ENCODE measurements around the gene HTT-AS.

HTT-AS gene

DNA sequence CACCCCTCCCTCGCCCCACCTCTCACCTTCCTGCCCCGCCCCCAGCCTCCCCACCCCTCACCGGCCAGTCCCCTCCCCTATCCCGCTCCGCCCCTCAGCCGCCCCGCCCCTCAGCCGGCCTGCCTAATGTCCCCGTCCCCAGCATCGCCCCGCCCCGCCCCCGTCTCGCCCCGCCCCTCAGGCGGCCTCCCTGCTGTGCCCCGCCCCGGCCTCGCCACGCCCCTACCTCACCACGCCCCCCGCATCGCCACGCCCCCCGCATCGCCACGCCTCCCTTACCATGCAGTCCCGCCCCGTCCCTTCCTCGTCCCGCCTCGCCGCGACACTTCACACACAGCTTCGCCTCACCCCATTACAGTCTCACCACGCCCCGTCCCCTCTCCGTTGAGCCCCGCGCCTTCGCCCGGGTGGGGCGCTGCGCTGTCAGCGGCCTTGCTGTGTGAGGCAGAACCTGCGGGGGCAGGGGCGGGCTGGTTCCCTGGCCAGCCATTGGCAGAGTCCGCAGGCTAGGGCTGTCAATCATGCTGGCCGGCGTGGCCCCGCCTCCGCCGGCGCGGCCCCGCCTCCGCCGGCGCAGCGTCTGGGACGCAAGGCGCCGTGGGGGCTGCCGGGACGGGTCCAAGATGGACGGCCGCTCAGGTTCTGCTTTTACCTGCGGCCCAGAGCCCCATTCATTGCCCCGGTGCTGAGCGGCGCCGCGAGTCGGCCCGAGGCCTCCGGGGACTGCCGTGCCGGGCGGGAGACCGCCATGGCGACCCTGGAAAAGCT, at the start of gene HTT-AS, which contains the start of gene HTT:
HTT-AS (minus strand) TSS at position 461 of the 768 bp plus-strand sequence.
HTT (plus strand) TSS at position 604 of the 768 bp plus-strand sequence; CDS start at position 749, 145 bp downstream.
- DNase-seq (ENCODE audit: insufficient read length, low spot score) (peak; percentile 80), FAIRE-seq (no peak)
- TF ChIP-seq POLR2A (IDR thresholded peaks at IDR 0.05; ENCODE audit: low read depth, low read length), result peak; percentile 66

- FAIRE-seq, result no peak
- no peak for DNase-seq (ENCODE audit: insufficient read length, low spot score)
- TF ChIP-seq POLR2A (IDR thresholded peaks at IDR 0.05; ENCODE audit: low read depth, low read length), result no peak
These were observed 48.9 kb upstream of the HTT-AS start for GRCh38 chr4:3123181-3123671.

DNA sequence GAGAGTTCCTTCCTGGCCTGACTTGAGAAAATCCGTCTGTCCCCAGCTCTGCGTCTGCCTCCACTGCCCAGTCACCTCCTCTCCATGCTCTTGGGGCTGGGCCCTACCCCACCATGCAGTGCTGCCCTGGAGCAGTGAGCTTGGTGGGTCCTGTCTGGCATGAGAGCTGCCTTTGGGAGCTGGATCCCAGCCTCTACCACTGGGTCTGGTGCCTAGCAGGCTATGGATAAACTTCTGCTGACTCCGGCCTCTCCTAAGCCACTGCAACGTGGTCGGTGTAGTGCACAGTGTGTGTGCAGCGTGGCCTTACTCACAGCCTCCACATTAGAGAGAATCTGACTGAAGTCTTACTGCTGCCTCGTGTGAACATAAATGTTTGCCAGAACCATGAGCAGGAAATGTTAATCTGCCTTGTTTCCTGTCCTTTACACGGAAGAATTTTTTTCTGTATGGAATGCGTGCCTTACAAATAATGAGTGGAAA, 47.8 kb upstream of the HTT-AS start:
- no peak for TF ChIP-seq POLR2A (IDR thresholded peaks at IDR 0.05; ENCODE audit: low read depth, low read length)
- FAIRE-seq, result no peak
- DNase-seq (ENCODE audit: insufficient read length, low spot score), result no peak

GRCh38 chr4:3121596-3121995, 47.3 kb upstream of the HTT-AS start:
- DNase-seq (ENCODE audit: insufficient read length, low spot score), result no peak
- no peak for FAIRE-seq
- TF ChIP-seq POLR2A (IDR thresholded peaks at IDR 0.05; ENCODE audit: low read depth, low read length), result no peak

GRCh38 chr4:3121110-3121509, 46.8 kb upstream of the HTT-AS start:
- DNase-seq (ENCODE audit: insufficient read length, low spot score) (no peak), FAIRE-seq (no peak)
- no peak for TF ChIP-seq POLR2A (IDR thresholded peaks at IDR 0.05; ENCODE audit: low read depth, low read length)

DNA sequence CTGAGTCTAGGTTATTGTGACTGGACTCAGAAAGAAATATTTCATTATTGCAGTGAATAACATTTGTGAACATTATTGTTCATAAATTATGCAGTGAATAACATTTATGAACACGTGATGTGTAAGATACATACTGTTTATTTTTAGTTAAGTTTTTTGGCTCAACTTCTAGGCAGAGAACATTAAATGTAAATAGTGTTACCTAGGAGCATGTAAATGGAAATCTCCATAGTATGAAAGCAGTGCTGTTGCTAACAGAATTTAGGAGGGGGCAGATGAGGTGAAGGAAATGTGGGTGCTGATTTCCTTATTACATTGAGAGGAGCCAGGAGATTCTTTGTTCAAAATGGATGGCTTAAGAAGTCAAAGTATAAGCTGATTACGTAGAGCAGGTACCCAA, 45.1 kb upstream of the HTT-AS start:
- TF ChIP-seq POLR2A (IDR thresholded peaks at IDR 0.05; ENCODE audit: low read depth, low read length), result no peak
- DNase-seq (ENCODE audit: insufficient read length, low spot score) (no peak), FAIRE-seq (no peak)

DNA sequence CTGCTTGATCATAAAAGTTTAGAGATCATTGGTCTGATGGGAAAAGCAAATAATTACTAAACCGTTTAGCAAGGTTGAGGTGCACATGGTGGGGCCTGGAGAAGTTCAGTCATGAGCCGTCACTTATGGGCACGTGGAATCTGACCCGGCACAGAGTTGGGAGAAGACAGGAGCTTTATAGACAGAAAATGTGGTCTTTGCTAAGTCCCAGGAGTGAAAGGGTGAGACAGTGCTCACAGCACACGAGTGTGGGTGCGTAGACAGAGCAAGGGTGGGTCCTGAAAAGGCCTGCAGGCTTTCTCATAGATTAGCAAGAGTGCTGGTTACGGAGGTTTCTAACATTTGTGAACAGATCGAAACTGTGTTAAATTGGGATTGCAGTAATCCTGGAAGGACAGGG, 44.0 kb upstream of the HTT-AS start:
- DNase-seq (ENCODE audit: insufficient read length, low spot score), result no peak
- no peak for FAIRE-seq
- no peak for TF ChIP-seq POLR2A (IDR thresholded peaks at IDR 0.05; ENCODE audit: low read depth, low read length)

DNA sequence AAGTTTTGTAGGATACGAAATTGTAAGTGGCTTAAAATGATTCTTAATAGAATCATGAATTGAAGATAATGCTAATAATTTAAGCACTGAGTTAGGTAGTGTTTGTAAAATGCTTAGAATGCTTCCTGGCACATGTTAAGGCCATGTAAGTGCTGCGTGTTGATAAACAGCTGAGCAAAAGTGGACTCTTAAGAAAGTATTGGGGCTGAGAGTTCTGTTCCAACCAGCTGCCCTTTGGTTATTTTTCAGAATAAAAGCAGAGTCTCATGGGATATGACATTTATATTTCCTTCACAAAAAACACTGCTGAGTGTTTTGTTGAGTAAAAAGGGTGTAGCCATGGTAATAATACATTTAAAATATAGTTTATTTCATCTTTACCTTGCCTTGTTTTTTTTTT, 42.6 kb upstream of the HTT-AS start:
- FAIRE-seq, result no peak
- DNase-seq (ENCODE audit: insufficient read length, low spot score), result no peak

GRCh38 chr4:3115637-3116270, 41.4 kb upstream of the HTT-AS start:
- DNase-seq (ENCODE audit: insufficient read length, low spot score), result no peak
- no peak for FAIRE-seq
- TF ChIP-seq POLR2A (IDR thresholded peaks at IDR 0.05; ENCODE audit: low read depth, low read length), result no peak

More for the DNA sequence above, 42.6 kb upstream of the HTT-AS start:
- TF ChIP-seq POLR2A (IDR thresholded peaks at IDR 0.05; ENCODE audit: low read depth, low read length), result no peak

DNA sequence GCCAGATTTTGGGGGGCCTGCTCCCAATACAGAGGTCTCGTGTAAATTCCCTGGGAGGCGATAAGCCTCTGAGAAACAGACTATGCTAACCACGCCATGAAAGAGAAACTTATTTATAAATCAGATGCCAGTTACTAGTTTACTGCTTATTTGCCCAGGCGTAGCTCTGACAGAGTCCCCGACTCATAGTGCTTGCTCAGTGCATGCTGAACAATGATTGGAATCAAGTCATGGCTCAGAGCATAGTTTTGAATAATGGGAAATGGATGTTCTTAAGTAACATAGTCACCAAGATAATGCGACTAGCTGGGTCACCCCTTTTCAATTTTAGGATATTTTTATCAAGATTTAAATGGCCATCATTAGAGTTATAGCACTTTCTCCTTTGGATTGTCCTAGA, 40.0 kb upstream of the HTT-AS start:
- TF ChIP-seq POLR2A (IDR thresholded peaks at IDR 0.05; ENCODE audit: low read depth, low read length), result no peak
- FAIRE-seq, result no peak
- DNase-seq (ENCODE audit: insufficient read length, low spot score), result no peak

DNA sequence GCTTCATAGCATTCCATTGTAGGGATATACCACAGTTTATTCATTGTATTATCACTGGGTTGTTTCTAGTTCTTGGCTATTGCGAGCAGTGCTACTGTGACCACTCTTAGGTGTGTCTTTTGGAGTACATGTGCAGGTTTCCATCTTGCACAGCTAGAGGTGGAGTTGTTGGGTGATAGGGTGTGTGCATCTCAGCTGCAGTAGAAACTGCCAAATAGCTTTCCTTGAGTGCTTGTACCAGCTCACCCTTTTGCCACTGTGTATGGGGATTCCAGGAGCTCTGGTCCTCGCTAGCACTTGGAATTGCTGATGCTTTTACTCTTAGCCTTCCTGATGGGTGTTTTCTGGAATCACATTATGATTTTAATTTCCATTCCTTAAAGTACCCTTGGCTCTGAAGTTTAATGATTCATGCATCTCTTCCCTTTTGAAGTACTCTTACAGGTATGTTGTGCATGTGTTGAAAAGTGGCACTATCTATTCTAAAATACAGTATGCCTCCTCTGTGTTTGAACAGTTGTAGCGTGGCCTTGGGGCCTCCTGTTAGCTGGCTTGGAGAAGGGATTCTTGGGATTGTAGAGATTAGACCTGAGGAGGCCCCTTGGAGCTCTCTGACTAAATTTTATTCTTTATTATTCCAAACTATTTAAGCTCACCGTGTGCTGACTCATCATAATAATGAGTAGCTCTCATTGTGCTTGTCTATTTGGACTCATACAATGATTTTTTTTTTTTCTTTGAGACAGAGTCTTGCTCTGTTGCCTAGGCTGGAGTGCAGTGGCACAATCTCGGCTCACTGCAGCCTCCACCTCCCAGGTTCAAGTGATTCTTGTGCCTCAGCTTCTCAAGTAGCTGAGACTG, 38.5 kb upstream of the HTT-AS start:
- no peak for TF ChIP-seq POLR2A (IDR thresholded peaks at IDR 0.05; ENCODE audit: low read depth, low read length)
- DNase-seq (ENCODE audit: insufficient read length, low spot score) (no peak), FAIRE-seq (no peak)

- DNase-seq (ENCODE audit: insufficient read length, low spot score), result no peak
- no peak for FAIRE-seq
- TF ChIP-seq POLR2A (IDR thresholded peaks at IDR 0.05; ENCODE audit: low read depth, low read length), result no peak
These were observed 37.9 kb upstream of the HTT-AS start for GRCh38 chr4:3112201-3112600.

- DNase-seq (ENCODE audit: insufficient read length, low spot score) (peak; percentile 44), FAIRE-seq (no peak)
- TF ChIP-seq POLR2A (IDR thresholded peaks at IDR 0.05; ENCODE audit: low read depth, low read length), result no peak
These were observed 37.1 kb upstream of the HTT-AS start for GRCh38 chr4:3111461-3111860.

DNA sequence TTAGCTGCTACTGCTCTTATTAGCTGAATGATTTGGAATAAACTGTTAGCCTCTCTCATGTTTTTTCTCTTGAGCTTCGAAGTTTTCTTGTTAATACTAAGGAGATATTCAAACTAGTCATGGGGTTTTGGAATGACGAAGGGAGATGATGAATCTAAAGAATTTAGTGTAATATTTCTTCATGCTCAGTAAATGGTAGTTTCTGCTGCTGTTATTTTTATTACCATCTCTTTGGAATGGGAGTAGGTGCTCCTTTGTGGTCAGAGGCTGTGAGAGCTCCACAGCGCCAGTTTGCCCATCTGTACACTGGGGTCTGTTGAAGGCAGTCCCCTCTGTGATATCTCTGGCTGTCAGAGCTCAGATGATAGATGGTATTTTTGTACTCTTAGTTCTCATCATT, 33.9 kb upstream of the HTT-AS start:
- no peak for FAIRE-seq
- no peak for DNase-seq (ENCODE audit: insufficient read length, low spot score)
- no peak for TF ChIP-seq POLR2A (IDR thresholded peaks at IDR 0.05; ENCODE audit: low read depth, low read length)
